Stromal cell of bone marrow (primary cell): Measurements from ENCODE around the gene NOB1.

Source experiments
- DNase-seq: peaks from one replicate; pipeline ENCODE4 v3.0.0-alpha.2; 2012; ENCODE audit warnings: low read depth

NOB1 gene

GRCh38 chr16:69721441-69721957 is 33.2 kb downstream of the NOB1 start:
- DNase-seq = no peak

- no peak for DNase-seq
Observed at GRCh38 chr16:69720822-69721430, 33.8 kb downstream of the NOB1 start.

- no peak for DNase-seq
Observed at GRCh38 chr16:69718111-69718764, 36.5 kb downstream of the NOB1 start.

GRCh38 chr16:69717066-69717465 is 37.7 kb downstream of the NOB1 start:
- no peak for DNase-seq

- DNase-seq = no peak
Observed at GRCh38 chr16:69712914-69713581, 41.7 kb downstream of the NOB1 start.

- DNase-seq = no peak
Observed at GRCh38 chr16:69712277-69712676, 42.4 kb downstream of the NOB1 start.

GRCh38 chr16:69711115-69711740 is 43.5 kb downstream of the NOB1 start:
- no peak for DNase-seq

GRCh38 chr16:69709456-69710084 is 45.2 kb downstream of the NOB1 start:
- DNase-seq = peak; percentile 63

- DNase-seq = no peak
Observed at GRCh38 chr16:69707920-69708683, 46.6 kb downstream of the NOB1 start.

GRCh38 chr16:69706975-69707340 is 47.8 kb downstream of the NOB1 start:
- DNase-seq = no peak

- no peak for DNase-seq
Observed at GRCh38 chr16:69706256-69706974, 48.3 kb downstream of the NOB1 start.

- DNase-seq = no peak
Observed at GRCh38 chr16:69703638-69704037, 51.1 kb downstream of the NOB1 start.

GRCh38 chr16:69701866-69702265 is 52.9 kb downstream of the NOB1 start:
- no peak for DNase-seq

- DNase-seq = no peak
Observed at GRCh38 chr16:69701452-69701851, 53.3 kb downstream of the NOB1 start.

- DNase-seq = no peak
Observed at GRCh38 chr16:69699915-69700314, 54.8 kb downstream of the NOB1 start.

- no peak for DNase-seq
Observed at GRCh38 chr16:69698404-69698803, 56.3 kb downstream of the NOB1 start.

GRCh38 chr16:69693916-69694315 is 60.8 kb downstream of the NOB1 start:
- no peak for DNase-seq

GRCh38 chr16:69691980-69692911 is 62.5 kb downstream of the NOB1 start:
- peak; percentile 29 for DNase-seq
